ENCODE measurements around the gene HPN.
"Not testable (repeated sequence)": the region's sequence is repeated elsewhere in the genome, so short reads cannot be mapped to it uniquely, and the experiment has no call there.

Gene HPN

GRCh38 chr19:35009424-35010415 is 31.8 kb upstream of the HPN start:
- no peak for DNase-seq

DNA sequence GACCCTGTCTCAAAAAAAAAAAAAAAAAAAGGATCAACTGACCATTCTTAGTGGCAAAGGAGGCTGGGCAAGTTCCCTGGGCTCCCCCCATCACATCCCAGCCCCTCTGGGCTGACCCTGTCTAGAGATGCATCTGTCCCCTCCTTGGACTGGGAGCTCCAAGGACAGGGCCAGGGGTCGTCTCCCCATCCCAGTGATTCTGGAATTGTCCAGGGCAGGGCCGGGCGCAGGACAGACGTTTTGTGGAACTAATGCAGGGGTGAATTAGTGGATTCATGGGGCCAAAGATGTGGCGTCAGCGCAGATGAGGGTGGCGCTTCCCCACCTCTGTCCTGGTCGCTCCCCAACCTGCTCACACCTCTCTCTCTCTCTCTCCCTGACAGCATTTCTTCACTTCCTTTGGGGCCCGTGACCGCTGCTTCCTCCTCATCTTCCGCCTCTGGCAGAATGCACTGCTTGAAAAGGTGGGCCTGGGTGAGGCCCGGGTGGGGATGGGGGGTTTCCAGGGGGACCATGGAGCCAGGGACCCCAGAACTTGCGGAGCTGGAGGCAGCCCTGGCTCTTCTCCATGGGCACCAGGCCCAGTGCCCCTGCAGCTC is 30.3 kb upstream of the HPN start:
- DNase-seq = peak; percentile 56

GRCh38 chr19:35011737-35012682 is 29.5 kb upstream of the HPN start:
- peak; percentile 43 for DNase-seq

DNA sequence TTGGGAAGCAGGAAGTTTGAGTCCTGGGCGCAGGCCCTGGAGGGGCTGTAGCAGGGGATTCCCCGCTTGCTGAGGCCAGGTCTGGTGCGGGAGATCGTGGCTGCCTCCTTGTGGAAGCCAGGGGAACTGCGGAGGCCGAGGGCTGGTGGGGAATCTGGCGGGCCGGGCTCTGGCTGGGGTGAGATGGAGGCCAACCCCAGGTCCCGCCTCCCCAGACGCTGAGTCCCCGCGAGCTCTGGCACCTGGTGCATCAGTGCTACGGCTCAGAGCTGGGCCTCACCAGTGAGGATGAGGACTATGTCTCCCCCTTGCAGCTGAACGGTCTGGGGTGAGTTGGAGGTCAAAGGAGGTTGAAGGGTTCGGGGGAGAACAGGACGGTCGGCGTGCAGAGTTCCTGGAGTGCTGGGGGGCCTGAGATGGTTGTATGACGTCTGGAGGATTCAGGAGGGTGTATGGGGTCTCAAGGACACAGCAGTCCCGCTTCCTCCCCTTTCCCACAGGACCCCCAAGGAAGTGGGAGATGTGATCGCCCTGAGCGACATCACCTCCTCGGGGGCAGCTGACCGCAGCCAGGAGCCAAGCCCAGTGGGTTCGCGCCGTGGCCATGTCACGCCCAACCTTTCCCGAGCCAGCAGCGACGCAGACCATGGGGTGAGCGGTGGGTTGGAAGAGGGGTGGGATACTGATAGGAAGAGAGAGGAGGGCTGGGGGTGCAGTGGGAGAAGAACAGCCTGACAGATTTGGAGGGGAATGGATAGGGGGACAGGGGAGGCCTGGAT is 28.3 kb upstream of the HPN start:
- DNase-seq = peak; percentile 87

DNA sequence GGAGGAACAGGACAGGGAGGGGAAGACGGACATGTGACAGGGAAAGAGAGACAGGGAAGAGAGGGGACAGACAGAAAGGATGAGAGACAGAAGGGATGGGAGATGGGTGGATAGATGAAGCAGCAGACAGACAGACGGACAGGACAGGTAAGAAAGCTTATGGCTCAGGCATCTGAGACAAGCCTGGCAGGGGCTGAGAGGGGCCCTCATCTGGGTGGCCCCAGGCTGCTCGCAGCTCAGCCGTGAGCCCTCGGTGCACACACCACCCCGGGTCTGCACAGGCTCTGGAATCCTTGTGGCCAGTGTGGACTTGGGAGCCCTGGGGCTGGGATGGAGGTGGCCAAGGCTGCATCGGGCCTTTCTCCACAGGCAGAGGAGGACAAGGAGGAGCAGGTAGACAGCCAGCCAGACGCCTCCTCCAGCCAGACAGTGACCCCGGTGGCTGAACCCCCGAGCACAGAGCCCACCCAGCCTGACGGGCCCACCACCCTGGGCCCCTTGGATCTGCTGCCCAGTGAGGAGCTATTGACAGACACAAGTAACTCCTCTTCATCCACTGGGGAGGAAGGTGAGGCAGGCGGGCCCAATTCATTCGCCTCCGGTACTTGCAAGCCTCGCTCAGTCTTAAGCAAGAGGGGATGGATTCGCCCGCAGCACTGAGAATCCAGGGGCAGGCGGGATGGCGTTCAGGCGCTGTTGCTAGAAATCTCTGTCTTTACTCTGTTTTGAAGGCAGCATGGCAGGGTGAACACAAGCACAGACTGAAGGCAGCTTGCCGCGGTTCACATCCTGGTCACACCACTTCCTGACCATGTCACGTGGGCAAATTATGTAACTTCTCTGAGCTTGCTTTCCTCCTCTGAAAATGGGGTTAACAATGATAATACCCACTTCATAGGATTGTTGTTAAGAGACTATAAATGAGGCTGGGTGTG is 27.4 kb upstream of the HPN start:
- DNase-seq = peak; percentile 84

DNA sequence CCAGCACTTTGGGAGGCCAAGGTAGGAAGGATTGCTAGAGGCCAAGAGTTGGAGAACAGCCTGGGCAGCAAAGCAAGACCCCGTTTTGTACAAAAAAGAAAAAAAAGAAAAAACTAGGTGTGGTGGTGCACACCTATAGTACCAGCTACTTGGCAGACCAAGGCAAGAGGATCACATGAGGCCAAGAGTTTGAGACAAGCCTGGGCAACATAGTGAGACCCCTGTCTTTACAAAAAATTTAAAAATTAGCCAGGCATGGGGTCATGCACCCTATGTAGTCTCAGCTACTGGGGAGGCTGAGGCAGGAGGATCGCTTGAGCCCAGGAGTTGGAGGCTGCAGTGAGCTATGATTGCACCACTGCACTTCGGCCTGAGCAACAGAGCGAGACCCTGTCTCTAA is 26.7 kb upstream of the HPN start:
- not testable (repeated sequence) for DNase-seq

DNA sequence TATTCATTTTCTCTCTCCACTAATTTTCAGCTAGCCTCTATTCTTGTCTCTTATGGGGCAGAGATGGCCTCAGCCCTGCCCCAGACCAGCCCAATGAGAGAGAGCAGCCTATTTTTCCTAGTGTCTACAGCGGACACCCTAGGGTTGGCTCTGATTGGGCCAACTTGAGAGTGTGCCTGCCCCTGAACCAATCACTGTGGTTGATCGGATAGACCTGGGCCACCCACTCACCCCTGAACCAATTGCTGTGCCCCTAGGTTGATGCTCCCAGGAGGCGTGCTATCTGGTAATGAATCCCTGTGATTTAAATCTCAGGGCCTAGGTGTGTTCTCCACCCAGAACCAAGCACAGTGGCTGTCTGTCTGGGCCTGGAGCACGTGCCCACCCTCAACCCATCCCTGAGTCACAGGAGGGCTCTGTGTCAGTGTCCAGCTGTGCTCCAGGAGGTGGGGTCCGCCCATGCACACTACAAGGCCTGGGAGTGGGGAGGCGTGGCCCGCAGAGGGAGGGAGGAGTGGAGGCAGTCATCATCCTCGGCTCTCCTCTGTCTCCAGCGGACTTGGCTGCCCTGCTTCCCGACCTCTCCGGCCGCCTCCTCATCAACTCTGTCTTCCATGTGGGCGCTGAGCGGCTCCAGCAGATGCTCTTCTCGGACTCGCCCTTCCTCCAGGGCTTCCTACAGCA is 26.1 kb upstream of the HPN start:
- no peak for DNase-seq

- no peak for DNase-seq
These were observed 25.6 kb upstream of the HPN start for GRCh38 chr19:35015954-35016351.

DNA sequence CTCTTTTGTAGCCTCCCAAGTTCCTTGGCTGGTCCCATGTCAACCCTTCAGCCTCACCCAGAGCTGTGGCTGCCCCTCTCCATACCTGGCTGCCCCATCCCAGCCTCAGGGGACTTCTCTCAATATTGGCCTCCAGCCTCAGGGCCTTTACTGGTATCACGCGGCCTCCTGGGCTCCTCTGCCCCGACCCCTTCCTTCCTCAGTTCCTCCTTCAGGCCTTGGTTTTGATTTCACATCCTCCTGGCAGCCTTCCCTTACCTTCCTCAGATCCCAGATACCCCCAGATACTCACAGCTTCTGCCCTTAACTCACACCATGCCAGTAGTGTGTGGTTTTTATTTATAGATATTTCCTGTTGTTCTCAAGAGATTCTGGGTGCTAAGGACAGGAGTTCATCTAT is 24.0 kb upstream of the HPN start:
- DNase-seq = no peak

GRCh38 chr19:35018379-35018778 is 23.1 kb upstream of the HPN start:
- DNase-seq = no peak

DNA sequence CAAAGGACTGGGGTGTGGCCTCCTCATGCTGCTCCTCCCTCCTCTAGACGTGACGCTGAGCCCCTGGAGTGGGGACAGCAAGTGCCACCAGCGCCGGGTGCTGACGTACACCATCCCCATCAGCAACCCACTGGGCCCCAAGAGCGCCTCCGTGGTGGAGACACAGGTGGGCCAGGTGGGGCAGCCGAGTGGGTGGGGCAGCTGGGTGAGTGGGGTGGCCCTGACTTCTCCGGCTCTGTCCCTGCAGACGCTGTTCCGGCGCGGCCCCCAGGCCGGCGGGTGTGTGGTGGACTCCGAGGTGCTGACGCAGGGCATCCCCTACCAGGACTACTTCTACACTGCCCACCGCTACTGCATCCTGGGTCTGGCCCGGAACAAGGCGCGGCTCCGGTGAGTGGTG is 22.4 kb upstream of the HPN start:
- no peak for DNase-seq

DNA sequence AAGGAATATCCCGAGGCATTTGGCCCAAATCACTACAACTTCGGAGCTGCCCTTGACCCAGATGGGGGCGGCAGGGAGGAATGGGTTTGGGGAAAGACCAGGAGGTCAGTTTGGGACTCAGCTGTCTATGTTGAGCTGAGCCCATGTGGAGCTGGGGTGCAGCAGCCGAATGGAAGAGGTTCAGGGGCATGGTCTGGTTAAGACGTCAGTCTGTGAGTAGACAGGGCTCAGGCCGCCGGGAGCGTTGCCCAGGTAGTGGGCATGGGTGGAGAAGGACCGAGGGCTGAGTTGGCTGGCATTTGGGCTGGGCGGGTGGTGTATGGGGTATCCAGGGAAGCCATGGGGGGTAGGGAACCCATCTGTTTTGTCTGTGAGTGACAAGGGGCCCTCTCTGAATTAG is 20.5 kb upstream of the HPN start:
- DNase-seq = no peak

DNA sequence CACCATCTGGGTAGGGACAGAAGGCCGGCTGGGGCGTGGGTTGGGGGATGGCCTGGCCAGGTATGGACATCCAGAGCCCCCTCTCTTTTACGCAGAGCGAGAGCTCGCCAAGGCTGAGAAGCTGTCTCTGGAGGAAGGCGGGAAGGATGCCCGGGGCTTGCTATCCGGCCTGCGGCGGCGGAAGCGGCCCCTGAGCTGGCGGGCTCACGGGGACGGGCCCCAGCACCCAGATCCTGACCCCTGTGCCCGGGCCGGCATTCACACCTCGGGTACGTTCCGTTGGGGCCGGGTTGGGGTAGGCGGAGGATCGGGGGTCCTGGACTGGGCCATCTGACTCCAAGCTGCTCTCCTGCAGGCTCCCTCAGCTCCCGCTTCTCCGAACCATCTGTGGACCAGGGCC is 19.9 kb upstream of the HPN start:
- no peak for DNase-seq

DNA sequence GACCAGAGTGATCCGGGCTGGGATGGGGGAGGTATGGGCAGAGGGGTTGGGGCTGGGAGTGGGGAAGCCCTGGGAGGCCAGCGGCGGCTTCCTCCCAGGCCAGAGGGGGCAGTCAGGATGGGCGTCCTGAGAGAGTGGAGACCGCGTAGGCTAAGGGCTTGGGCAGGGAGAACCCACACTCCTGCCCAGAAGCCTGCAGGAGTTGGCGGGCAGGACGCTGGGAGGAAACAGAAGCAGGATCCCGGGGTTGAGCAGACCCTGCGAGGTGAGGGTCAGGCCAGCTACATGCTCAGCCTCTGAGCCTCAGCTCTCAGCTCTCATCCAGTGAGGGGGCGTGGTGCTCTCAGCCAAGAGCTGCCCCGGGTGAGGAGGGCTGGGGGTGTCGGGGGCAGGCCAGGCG is 19.1 kb upstream of the HPN start:
- no peak for DNase-seq

DNA sequence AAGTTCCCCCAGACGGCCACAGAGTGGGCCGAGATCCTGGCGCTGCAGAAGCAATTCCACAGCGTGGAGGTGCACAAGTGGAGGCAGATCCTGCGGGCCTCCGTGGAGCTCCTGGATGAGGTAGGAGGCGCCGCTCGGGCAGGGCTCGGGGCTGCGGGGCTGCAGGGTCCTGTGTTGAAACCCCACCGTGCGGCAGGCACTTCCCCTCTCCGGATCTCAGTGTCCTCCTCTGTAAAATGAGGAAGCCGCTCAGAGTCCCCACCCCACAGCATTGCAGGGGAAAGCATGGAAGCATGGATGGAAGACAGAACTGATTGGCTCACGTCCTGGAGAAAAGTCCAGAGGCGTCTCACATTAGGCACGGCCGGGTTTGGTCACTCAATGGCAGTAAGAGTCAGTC is 18.1 kb upstream of the HPN start:
- DNase-seq = no peak

- no peak for DNase-seq
These were observed 17.4 kb upstream of the HPN start for GRCh38 chr19:35024095-35024494.

- DNase-seq = no peak
These were observed 15.6 kb upstream of the HPN start for GRCh38 chr19:35025969-35026368.

GRCh38 chr19:35026418-35026817 is 15.1 kb upstream of the HPN start:
- DNase-seq = no peak

DNA sequence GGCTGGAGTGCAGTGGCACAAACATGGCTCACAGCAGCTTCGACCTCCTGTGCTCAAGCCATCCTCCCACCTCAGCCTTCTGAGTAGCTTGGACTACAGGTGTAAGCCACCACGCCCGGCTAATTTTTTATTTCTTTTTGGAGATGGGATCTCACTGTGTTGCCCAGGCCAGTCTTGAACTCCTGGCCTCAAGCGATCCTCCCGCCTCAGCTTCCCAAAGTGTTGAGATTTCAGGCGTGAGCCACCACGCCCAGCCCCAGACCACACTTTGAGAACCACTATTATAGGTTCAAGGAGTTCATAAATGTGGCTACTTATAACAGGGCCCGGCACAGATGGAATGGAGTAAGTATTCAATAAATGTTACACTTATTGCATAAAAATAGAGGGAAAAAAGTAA is 14.5 kb upstream of the HPN start:
- no peak for DNase-seq

DNA sequence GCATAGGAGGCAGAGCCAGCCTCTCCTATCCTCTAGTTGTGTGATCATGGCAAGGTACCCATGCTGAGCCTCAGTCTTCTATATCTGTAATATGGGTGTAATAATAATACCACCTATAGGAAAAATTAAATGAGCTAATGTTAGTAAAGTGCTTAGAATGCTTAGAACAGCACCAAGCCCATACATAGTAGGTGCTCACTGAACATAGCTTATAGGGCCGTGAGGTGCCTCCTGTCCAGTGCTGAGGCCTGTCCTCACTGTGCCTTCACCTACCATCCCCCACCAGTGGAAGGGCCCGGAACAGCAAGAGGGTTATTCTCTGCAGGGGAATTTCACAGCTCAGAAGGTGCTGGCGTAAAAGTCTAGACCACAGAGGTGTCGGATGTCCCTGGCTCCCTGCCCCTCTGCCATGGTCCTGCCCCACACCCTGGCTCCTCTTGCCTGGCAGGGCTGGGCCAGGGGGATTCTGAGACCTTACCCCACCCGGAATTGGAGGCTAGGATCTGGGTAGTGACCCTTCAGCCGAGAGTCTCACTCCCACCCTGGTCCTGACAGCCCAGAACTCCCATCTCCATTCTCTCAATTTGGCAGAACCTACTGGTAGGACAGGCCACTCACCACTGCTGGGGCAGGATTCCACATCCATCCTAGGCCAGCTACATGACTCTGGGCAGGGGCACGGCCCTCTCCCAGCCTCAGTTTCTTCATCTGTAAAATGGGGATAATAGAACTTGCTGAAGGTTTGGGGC is 13.5 kb upstream of the HPN start:
- DNase-seq = no peak

Measured in CD4-positive, alpha-beta T cell treated with Interleukin-10 for 1 hour (primary cell).